DMS79 treated with DMSO at 0.1 percent for 48 hours (cell line): Measurements from ENCODE around the gene BAX.

ENCODE experiments used
- DNase-seq: peaks from one replicate; lab custom pipeline; 2025; lab: John Stamatoyannopoulos, UW

The BAX gene

GRCh38 chr19:48988286-48988685 is 33.6 kb downstream of the BAX start:
- DNase-seq = no peak

GRCh38 chr19:48988860-48989259 is 34.2 kb downstream of the BAX start:
- DNase-seq = no peak

GRCh38 chr19:48989701-48990291 is 35.1 kb downstream of the BAX start:
- DNase-seq = no peak

GRCh38 chr19:48990400-48990799 is 35.7 kb downstream of the BAX start:
- DNase-seq = no peak

GRCh38 chr19:48991011-48991609 is 36.4 kb downstream of the BAX start:
- no peak for DNase-seq

GRCh38 chr19:48991873-48992580 is 37.4 kb downstream of the BAX start:
- no peak for DNase-seq

GRCh38 chr19:48992581-48993174 is 38.0 kb downstream of the BAX start:
- peak; percentile 64 for DNase-seq

- DNase-seq = peak; percentile 99
Observed at GRCh38 chr19:48993175-48994034, 38.7 kb downstream of the BAX start, which contains the start of the genes GYS1 and RUVBL2. GYS1 (minus strand) TSS chr19:48993309; CDS start chr19:48993112, 197 bp downstream. RUVBL2 (plus strand) TSS chr19:48993887; CDS start chr19:48993912, 25 bp downstream.

- no peak for DNase-seq
Observed at GRCh38 chr19:48994035-48994386, 39.3 kb downstream of the BAX start.

GRCh38 chr19:48997972-48998371 is 43.3 kb downstream of the BAX start:
- DNase-seq = no peak

GRCh38 chr19:48999481-49000325 is 45.0 kb downstream of the BAX start:
- DNase-seq = no peak

GRCh38 chr19:49004133-49004532 is 49.5 kb downstream of the BAX start:
- no peak for DNase-seq

- no peak for DNase-seq
Observed at GRCh38 chr19:49004964-49005614, 50.4 kb downstream of the BAX start.

- DNase-seq = no peak
Observed at GRCh38 chr19:49006905-49007304, 52.2 kb downstream of the BAX start.

- no peak for DNase-seq
Observed at GRCh38 chr19:49009828-49010227, 55.2 kb downstream of the BAX start.

GRCh38 chr19:49010453-49010852 is 55.8 kb downstream of the BAX start:
- no peak for DNase-seq

GRCh38 chr19:49011194-49011593 is 56.5 kb downstream of the BAX start:
- no peak for DNase-seq
